ENCODE data around the gene ITM2C.

ITM2C gene

GRCh38 chr2:230872151-230872967 is 7.6 kb downstream of the ITM2C start:
- DNase-seq (ENCODE audit: low spot score in 2 of 2), result no peak
- Histone ChIP-seq H3K9me3 (no peaks in the 10 kb centered on the region), H3K4me1 (peaks cover 42% of the 10 kb centered on the region), H3K27me3 (ENCODE audit: low read depth) (no peaks in the 10 kb centered on the region), H3K36me3 (replicated peaks) (peaks cover 62% of the 10 kb centered on the region), H3K4me3 (no peak overlapping the region)
- in situ Hi-C loops (cut with MboI; ENCODE audit: low sequenced_read_pairs), result no loop called here

- no peaks in the 10 kb centered on the region for H3K27me3 ChIP-seq (ENCODE audit: low read depth)
- in situ Hi-C loops (cut with MboI; ENCODE audit: low sequenced_read_pairs), result no loop called here
- peaks cover 70% of the 10 kb centered on the region for H3K36me3 ChIP-seq (replicated peaks)
- H3K4me3 ChIP-seq, result no peak overlapping the region
- H3K4me1 ChIP-seq, result peaks cover 35% of the 10 kb centered on the region
- no peaks in the 10 kb centered on the region for H3K9me3 ChIP-seq
- no peak for DNase-seq (ENCODE audit: low spot score in 2 of 2)
Measured at GRCh38 chr2:230872968-230873660, 8.4 kb downstream of the ITM2C start.

DNA sequence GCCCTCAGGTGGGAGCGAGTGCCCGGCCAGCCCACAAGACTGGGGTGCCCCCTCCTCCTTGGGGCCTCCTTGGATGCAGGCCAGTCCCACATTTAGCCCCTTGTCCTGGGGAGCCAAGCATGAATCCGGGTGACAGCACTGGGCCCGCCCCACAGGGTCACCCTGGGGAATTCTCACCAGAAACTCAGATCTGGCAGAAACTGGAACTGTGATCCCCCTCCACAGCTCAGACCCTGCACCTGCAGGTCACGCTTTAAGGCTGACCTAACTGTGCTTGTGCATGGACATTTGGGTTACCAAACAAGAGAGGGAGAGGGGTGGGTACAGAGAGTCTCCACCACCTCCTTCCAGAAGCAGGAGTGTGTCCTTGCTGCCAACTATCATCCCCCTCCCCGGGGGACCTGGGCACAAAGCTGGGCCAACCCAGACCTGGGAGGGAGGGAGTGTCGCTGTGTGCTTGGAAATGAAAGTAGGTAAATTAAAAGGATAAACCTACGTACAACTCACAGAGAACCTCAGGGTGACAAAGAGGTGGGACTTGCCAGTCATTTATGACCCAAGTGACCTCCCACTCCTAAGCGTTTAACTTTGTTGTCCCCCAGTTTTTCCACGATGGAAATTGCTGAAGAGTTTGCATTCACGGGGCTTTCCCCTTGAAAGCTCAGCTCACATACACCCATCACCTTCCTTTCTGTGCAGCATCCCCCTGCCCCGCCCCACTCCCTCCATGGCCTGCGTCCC is 9.1 kb downstream of the ITM2C start:
- H3K4me3 ChIP-seq, result no peak overlapping the region
- in situ Hi-C loops (cut with MboI; ENCODE audit: low sequenced_read_pairs), result no loop called here
- H3K27me3 ChIP-seq (ENCODE audit: low read depth), result no peaks in the 10 kb centered on the region
- no peak for DNase-seq (ENCODE audit: low spot score in 2 of 2)
- no peaks in the 10 kb centered on the region for H3K9me3 ChIP-seq
- H3K36me3 ChIP-seq (replicated peaks), result peaks cover 72% of the 10 kb centered on the region
- H3K4me1 ChIP-seq, result peaks cover 28% of the 10 kb centered on the region

- peaks cover 21% of the 10 kb centered on the region for H3K4me1 ChIP-seq
- H3K27me3 ChIP-seq (ENCODE audit: low read depth), result no peaks in the 10 kb centered on the region
- no peak overlapping the region for H3K4me3 ChIP-seq
- no peak for DNase-seq (ENCODE audit: low spot score in 2 of 2)
- no peaks in the 10 kb centered on the region for H3K9me3 ChIP-seq
- peaks cover 72% of the 10 kb centered on the region for H3K36me3 ChIP-seq (replicated peaks)
- in situ Hi-C loops (cut with MboI; ENCODE audit: low sequenced_read_pairs), result no loop called here
Measured at GRCh38 chr2:230874456-230874855, 9.7 kb downstream of the ITM2C start.

GRCh38 chr2:230874876-230875275 is 10.1 kb downstream of the ITM2C start:
- Histone ChIP-seq H3K27me3 (ENCODE audit: low read depth) (no peaks in the 10 kb centered on the region), H3K4me3 (no peak overlapping the region), H3K9me3 (no peaks in the 10 kb centered on the region), H3K4me1 (peaks cover 17% of the 10 kb centered on the region), H3K36me3 (replicated peaks) (peaks cover 75% of the 10 kb centered on the region)
- DNase-seq (ENCODE audit: low spot score in 2 of 2), result no peak
- in situ Hi-C loops (cut with MboI; ENCODE audit: low sequenced_read_pairs), result no loop called here

GRCh38 chr2:230875347-230876315 is 10.9 kb downstream of the ITM2C start:
- no peaks in the 10 kb centered on the region for H3K27me3 ChIP-seq (ENCODE audit: low read depth)
- DNase-seq (ENCODE audit: low spot score in 2 of 2), result no peak
- in situ Hi-C loops (cut with MboI; ENCODE audit: low sequenced_read_pairs), result no loop called here
- peaks cover 75% of the 10 kb centered on the region for H3K36me3 ChIP-seq (replicated peaks)
- no peak overlapping the region for H3K4me3 ChIP-seq
- H3K9me3 ChIP-seq, result no peaks in the 10 kb centered on the region
- H3K4me1 ChIP-seq, result peaks cover 10% of the 10 kb centered on the region

DNA sequence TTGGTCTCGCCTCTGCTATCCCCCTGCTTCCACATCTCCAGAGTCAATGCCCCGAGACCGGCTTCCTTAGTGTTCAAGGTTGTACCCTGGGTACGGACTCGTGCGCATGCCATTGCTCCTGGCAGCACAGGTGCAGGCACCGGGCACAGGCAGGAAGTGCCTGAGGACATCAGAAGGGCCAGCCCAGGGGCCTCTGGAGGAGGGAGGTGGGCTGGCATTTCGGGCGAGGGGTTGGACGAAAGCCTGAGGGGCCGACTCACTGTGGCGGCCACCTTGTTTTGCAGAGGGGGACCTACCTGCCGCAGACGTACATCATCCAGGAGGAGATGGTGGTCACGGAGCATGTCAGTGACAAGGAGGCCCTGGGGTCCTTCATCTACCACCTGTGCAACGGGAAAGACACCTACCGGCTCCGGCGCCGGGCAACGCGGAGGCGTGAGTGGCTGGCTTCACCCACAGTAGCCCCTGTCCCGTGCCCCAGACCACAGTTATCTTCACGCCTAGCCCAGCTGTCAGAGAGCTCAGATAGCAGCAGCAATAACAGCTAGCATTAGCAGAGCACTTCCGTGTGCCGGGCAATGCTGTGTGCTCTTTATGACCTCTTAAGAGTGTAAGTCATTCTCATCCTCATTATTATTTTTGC is 12.5 kb downstream of the ITM2C start:
- Histone ChIP-seq H3K36me3 (replicated peaks) (peaks cover 66% of the 10 kb centered on the region), H3K9me3 (no peaks in the 10 kb centered on the region), H3K27me3 (ENCODE audit: low read depth) (no peaks in the 10 kb centered on the region), H3K4me1 (no peaks in the 10 kb centered on the region; the same call in 1 of the 2 replicates), H3K4me3 (no peak overlapping the region)
- DNase-seq (ENCODE audit: low spot score in 2 of 2), result no peak
- in situ Hi-C loops (cut with MboI; ENCODE audit: low sequenced_read_pairs), result no loop called here

- H3K27me3 ChIP-seq (ENCODE audit: low read depth), result no peaks in the 10 kb centered on the region
- no peak for DNase-seq (ENCODE audit: low spot score in 2 of 2)
- H3K4me1 ChIP-seq, result no peaks in the 10 kb centered on the region
- no peak overlapping the region for H3K4me3 ChIP-seq
- no peaks in the 10 kb centered on the region for H3K9me3 ChIP-seq
- in situ Hi-C loops (cut with MboI; ENCODE audit: low sequenced_read_pairs), result no loop called here
- peaks cover 62% of the 10 kb centered on the region for H3K36me3 ChIP-seq (replicated peaks)
Measured at GRCh38 chr2:230877759-230878598, 13.2 kb downstream of the ITM2C start.

DNA sequence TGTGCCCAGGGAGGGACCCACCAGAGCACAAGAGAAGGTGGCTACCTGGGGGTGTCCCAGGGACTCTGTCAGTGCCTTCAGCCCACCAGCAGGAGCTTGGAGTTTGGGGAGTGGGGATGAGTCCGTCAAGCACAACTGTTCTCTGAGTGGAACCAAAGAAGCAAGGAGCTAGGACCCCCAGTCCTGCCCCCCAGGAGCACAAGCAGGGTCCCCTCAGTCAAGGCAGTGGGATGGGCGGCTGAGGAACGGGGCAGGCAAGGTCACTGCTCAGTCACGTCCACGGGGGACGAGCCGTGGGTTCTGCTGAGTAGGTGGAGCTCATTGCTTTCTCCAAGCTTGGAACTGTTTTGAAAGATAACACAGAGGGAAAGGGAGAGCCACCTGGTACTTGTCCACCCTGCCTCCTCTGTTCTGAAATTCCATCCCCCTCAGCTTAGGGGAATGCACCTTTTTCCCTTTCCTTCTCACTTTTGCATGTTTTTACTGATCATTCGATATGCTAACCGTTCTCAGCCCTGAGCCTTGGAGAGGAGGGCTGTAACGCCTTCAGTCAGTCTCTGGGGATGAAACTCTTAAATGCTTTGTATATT is 14.0 kb downstream of the ITM2C start:
- in situ Hi-C loops (cut with MboI; ENCODE audit: low sequenced_read_pairs), result no loop called here
- no peak overlapping the region for H3K4me3 ChIP-seq
- no peaks in the 10 kb centered on the region for H3K9me3 ChIP-seq
- peaks cover 57% of the 10 kb centered on the region for H3K36me3 ChIP-seq (replicated peaks)
- H3K27me3 ChIP-seq (ENCODE audit: low read depth), result no peaks in the 10 kb centered on the region
- no peak for DNase-seq (ENCODE audit: low spot score in 2 of 2)
- no peaks in the 10 kb centered on the region for H3K4me1 ChIP-seq

GRCh38 chr2:230879271-230879882 is 14.6 kb downstream of the ITM2C start:
- peaks cover 50% of the 10 kb centered on the region for H3K36me3 ChIP-seq (replicated peaks)

GRCh38 chr2:230879891-230880290 is 15.1 kb downstream of the ITM2C start:
- peaks cover 45% of the 10 kb centered on the region for H3K36me3 ChIP-seq (replicated peaks)
- H3K27me3 ChIP-seq (ENCODE audit: low read depth), result no peaks in the 10 kb centered on the region
- in situ Hi-C loops (cut with MboI; ENCODE audit: low sequenced_read_pairs), result no loop called here
- no peak for DNase-seq (ENCODE audit: low spot score in 2 of 2)
- no peaks in the 10 kb centered on the region for H3K4me1 ChIP-seq
- no peak overlapping the region for H3K4me3 ChIP-seq
- H3K9me3 ChIP-seq, result no peaks in the 10 kb centered on the region

More at GRCh38 chr2:230879271-230879882, 14.6 kb downstream of the ITM2C start:
- no peaks in the 10 kb centered on the region for H3K4me1 ChIP-seq
- H3K9me3 ChIP-seq, result no peaks in the 10 kb centered on the region
- in situ Hi-C loops (cut with MboI; ENCODE audit: low sequenced_read_pairs), result no loop called here
- DNase-seq (ENCODE audit: low spot score in 2 of 2), result no peak
- H3K4me3 ChIP-seq, result no peak overlapping the region
- no peaks in the 10 kb centered on the region for H3K27me3 ChIP-seq (ENCODE audit: low read depth)
